ENCODE data around the gene FNIP2.

DNA sequence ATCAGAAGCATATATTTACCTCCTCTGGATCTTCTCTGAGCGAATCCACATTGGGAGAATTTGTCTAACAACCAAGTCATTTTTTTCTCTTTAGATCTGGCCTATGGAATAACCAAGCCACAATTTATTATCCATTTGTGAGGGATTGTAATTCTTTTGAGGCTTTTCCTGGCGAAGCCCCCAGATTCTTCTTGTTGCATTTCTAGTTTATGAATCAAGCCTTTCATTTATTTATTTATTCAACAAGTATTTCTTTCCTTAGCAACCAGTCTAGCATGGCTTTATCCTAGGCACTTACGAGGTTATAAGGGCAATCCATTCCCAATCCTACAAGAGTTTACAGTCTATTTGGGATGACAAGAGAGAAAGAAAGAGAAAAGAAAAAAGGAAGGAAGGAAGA, 18.4 kb upstream of the FNIP2 start:
- TF ChIP-seq, protein P1, sequence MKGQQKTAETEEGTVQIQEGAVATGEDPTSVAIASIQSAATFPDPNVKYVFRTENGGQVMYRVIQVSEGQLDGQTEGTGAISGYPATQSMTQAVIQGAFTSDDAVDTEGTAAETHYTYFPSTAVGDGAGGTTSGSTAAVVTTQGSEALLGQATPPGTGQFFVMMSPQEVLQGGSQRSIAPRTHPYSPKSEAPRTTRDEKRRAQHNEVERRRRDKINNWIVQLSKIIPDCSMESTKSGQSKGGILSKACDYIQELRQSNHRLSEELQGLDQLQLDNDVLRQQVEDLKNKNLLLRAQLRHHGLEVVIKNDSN (IDR thresholded peaks at IDR 0.05), result no peak
- TF ChIP-seq EGR1 (IDR thresholded peaks at IDR 0.05) (no peak), CREB1 (IDR thresholded peaks at IDR 0.05; ENCODE audit: low read depth) (no peak), TAF1 (IDR thresholded peaks at IDR 0.05; ENCODE audit: low read depth) (no peak), TCF12 (IDR thresholded peaks at IDR 0.05; ENCODE audit: low read depth) (no peak), EP300 (IDR thresholded peaks at IDR 0.05; ENCODE audit: borderline replicate concordance) (no peak), RAD21 (IDR thresholded peaks at IDR 0.05; ENCODE audit: low read depth) (no peak), ZBTB7A (IDR thresholded peaks at IDR 0.05; ENCODE audit: low read depth) (no peak)
